H9 (cell line): ENCODE results near the gene SEL1L. TPM values are rescaled to one million over a fixed set of nuclear protein-coding genes. Genes with fewer than 3 reads are reported as not detected.

Experiments used
- DNase-seq: peaks from one replicate; pipeline ENCODE4 v3.0.0-alpha.2; 2017
- H2AFZ ChIP-seq: one replicate; pipeline ENCODE4 v1.6.1; 2013; ENCODE audit warnings: mild to moderate bottlenecking, low read length, control low read depth, moderate library complexity
- H2AK5ac ChIP-seq: 2 replicates; pipeline ENCODE4 v1.6.1; 2013; ENCODE audit warnings: low read length, control low read depth, mixed read lengths; ENCODE audit not compliant: insufficient read length
- H2BK120ac ChIP-seq: one replicate; pipeline ENCODE4 v1.6.1; 2013; ENCODE audit warnings: low read depth, mild to moderate bottlenecking, low read length, control low read depth, inconsistent platforms; ENCODE audit not compliant: poor library complexity, severe bottlenecking
- H2BK12ac ChIP-seq: 2 replicates; pipeline ENCODE4 v1.6.1; 2013; ENCODE audit warnings: low read length, control low read depth, mixed read lengths, low read depth; ENCODE audit not compliant: insufficient read length
- H2BK15ac ChIP-seq: 2 replicates; pipeline ENCODE4 v1.6.1; 2013; ENCODE audit warnings: low read depth, low read length, control low read depth
- H2BK20ac ChIP-seq: one replicate; pipeline ENCODE4 v1.6.1; 2013; ENCODE audit warnings: low read depth, mild to moderate bottlenecking, low read length, control low read depth, inconsistent platforms; ENCODE audit not compliant: poor library complexity, severe bottlenecking
- H2BK5ac ChIP-seq: 2 replicates; pipeline ENCODE4 v1.6.1; 2013; ENCODE audit warnings: low read length, control low read depth, mixed read lengths; ENCODE audit not compliant: insufficient read length
- H3K14ac ChIP-seq: 2 replicates; pipeline ENCODE4 v1.6.1; 2013; ENCODE audit warnings: low read length, control low read depth; ENCODE audit not compliant: insufficient read depth
- H3K18ac ChIP-seq: 2 replicates; pipeline ENCODE4 v1.6.1; 2013; ENCODE audit warnings: low read depth, mild to moderate bottlenecking, mixed read lengths, low read length, control low read depth; ENCODE audit not compliant: insufficient read length
- H3K23ac ChIP-seq: 2 replicates; pipeline ENCODE4 v1.6.1; 2013; ENCODE audit warnings: low read length, control low read depth, mixed read lengths, low read depth; ENCODE audit not compliant: insufficient read length
- H3K23me2 ChIP-seq: 2 replicates; pipeline ENCODE4 v1.6.1; 2013; ENCODE audit warnings: low read depth, mild to moderate bottlenecking, mixed read lengths, low read length, control low read depth; ENCODE audit not compliant: insufficient read length, poor library complexity, severe bottlenecking
- H3K27ac ChIP-seq: 2 replicates; pipeline ENCODE4 v1.5.1; 2013; ENCODE audit warnings: low read length, control low read depth, mixed read lengths, low read depth; ENCODE audit not compliant: insufficient read length
- H3K27me3 ChIP-seq: 2 replicates; pipeline ENCODE4 v1.6.1; 2013; ENCODE audit warnings: low read length, control low read depth, inconsistent platforms; ENCODE audit not compliant: insufficient read depth
- H3K4ac ChIP-seq: 2 replicates; pipeline ENCODE4 v1.6.1; 2013; ENCODE audit warnings: low read depth, mild to moderate bottlenecking, control low read depth, inconsistent platforms, low read length, moderate library complexity
- H3K4me1 ChIP-seq: 2 replicates; pipeline ENCODE4 v1.6.1; 2013; ENCODE audit warnings: low read length, control low read depth, inconsistent platforms; ENCODE audit not compliant: insufficient read depth
- H3K4me2 ChIP-seq: 2 replicates; pipeline ENCODE4 v1.6.1; 2013; ENCODE audit warnings: low read length, control low read depth, mixed read lengths; ENCODE audit not compliant: insufficient read length, insufficient read depth
- H3K56ac ChIP-seq: 2 replicates; pipeline ENCODE4 v1.6.1; 2013; ENCODE audit warnings: low read depth, mild to moderate bottlenecking, mixed read lengths, low read length, control low read depth; ENCODE audit not compliant: insufficient read length
- H3K79me1 ChIP-seq: 2 replicates; pipeline ENCODE4 v1.6.1; 2013; ENCODE audit warnings: low read depth, mild to moderate bottlenecking, moderate library complexity, low read length, control low read depth, inconsistent platforms; ENCODE audit not compliant: insufficient read depth, poor library complexity, severe bottlenecking
- H3K79me2 ChIP-seq: 2 replicates; pipeline ENCODE4 v1.6.1; 2013; ENCODE audit warnings: low read length, control low read depth, inconsistent platforms; ENCODE audit not compliant: insufficient read depth
- H3K9ac ChIP-seq: 2 replicates; pipeline ENCODE4 v1.6.1; 2013; ENCODE audit warnings: low read length, control low read depth, mixed read lengths; ENCODE audit not compliant: insufficient read length; ENCODE audit errors: extremely low read depth
- H3K9me3 ChIP-seq: one replicate; pipeline ENCODE4 v1.6.1; 2013; ENCODE audit warnings: low read depth, low read length, inconsistent platforms; ENCODE audit not compliant: control insufficient read depth
- H3T11ph ChIP-seq: one replicate; pipeline ENCODE4 v1.6.1; 2013; ENCODE audit warnings: mild to moderate bottlenecking, low read length, control low read depth, inconsistent platforms
- H4K20me1 ChIP-seq: one replicate; pipeline ENCODE4 v1.6.1; 2013; ENCODE audit not compliant: control insufficient read depth, insufficient read length, insufficient read depth
- H4K5ac ChIP-seq: 2 replicates; pipeline ENCODE4 v1.6.1; 2013; ENCODE audit warnings: low read depth, mild to moderate bottlenecking, mixed read lengths, low read length, control low read depth; ENCODE audit not compliant: insufficient read length
- H4K8ac ChIP-seq: replicated peaks from 2 replicates; pipeline ENCODE4 v1.6.1; 2013; ENCODE audit warnings: low read length, control low read depth, mixed read lengths, low read depth; ENCODE audit not compliant: insufficient read length
- H4K91ac ChIP-seq: 2 replicates; pipeline ENCODE4 v1.6.1; 2013; ENCODE audit warnings: low read depth, mild to moderate bottlenecking, moderate library complexity, mixed read lengths, low read length, control low read depth; ENCODE audit not compliant: insufficient read length
- H3K27ac Mint-ChIP-seq, 3 experiments: 2 replicates in 2 of 3; 3 replicates in 1 of 3; pipeline ENCODE4 v1.8.0; 2020 to 2021; ENCODE audit warnings: mixed read lengths in 3 of 3, mild to moderate bottlenecking in 1 of 3, moderate library complexity in 1 of 3
- H3K27me3 Mint-ChIP-seq: 2 replicates; pipeline ENCODE4 v1.8.0; 2021; ENCODE audit warnings: low read depth, mild to moderate bottlenecking, moderate library complexity, mixed read lengths
- H3K36me3 Mint-ChIP-seq, 3 experiments: 2 replicates in 2 of 3; 3 replicates in 1 of 3; pipeline ENCODE4 v1.8.0; 2020 to 2021; ENCODE audit warnings: low read depth in 3 of 3, mixed read lengths in 3 of 3; ENCODE audit not compliant: insufficient read depth in 1 of 3
- H3K4me1 Mint-ChIP-seq, 2 experiments: 2 replicates each; pipeline ENCODE4 v1.8.0; 2020; ENCODE audit warnings: mixed read lengths in 2 of 2
- H3K4me3 Mint-ChIP-seq, 2 experiments: 2 replicates in 1 of 2; 3 replicates in 1 of 2; pipeline ENCODE4 v1.8.0; 2020 to 2021; ENCODE audit warnings: mild to moderate bottlenecking in 2 of 2, mixed read lengths in 2 of 2, moderate library complexity in 1 of 2
- H3K9me3 Mint-ChIP-seq, 2 experiments: 2 replicates in 1 of 2; 3 replicates in 1 of 2; pipeline ENCODE4 v1.8.0; 2020; ENCODE audit warnings: mild to moderate bottlenecking in 2 of 2, mixed read lengths in 2 of 2, moderate library complexity in 1 of 2
- CTCF ChIP-seq: fragments of 200-600 bp; sonication (generic); conservative IDR thresholded peaks from 3 replicates; pipeline ENCODE4 v1.8.0; 2021; ENCODE audit warnings: antibody characterized with exemption, mild to moderate bottlenecking
- WGBS: extraction: QIAGEN DNeasy Blood & Tissue Kit; methylation state at CpG from one replicate; pipeline ENCODE4 v1.1.7; 2013; ENCODE audit warnings: missing lambda C conversion rate, low lambda C conversion rate, mixed read lengths; ENCODE audit not compliant: insufficient read length; ENCODE audit errors: extremely low coverage; 5-methylcytosine and 5-hydroxymethylcytosine counted together
- total RNA-seq: library from RNA; stranded (reverse); gene quantifications from 2 replicates; pipeline ENCODE4 v1.2.1, GENCODE V29; 2021

SEL1L gene
- total RNA-seq, 1 experiment from 2014 or later, result 27.5 TPM

- Histone ChIP-seq H3K23me2 (no peaks in the 10 kb centered on the region), H2BK20ac (no peak overlapping the region), H2BK5ac (no peak overlapping the region), H3K79me1 (no peaks in the 10 kb centered on the region), H3K9ac (no peak overlapping the region), H4K8ac (no peak overlapping the region), H2AK5ac (no peak overlapping the region), H2BK120ac (no peak overlapping the region), H3K14ac (no peak overlapping the region), H3K4ac (no peak overlapping the region), H2BK12ac (no peak overlapping the region), H2AFZ (no peak overlapping the region), H4K20me1 (no peaks in the 10 kb centered on the region), H3K4me1 (peaks cover 8% of the 10 kb centered on the region; the same call in 1 of the 2 replicates), H3K9me3 (no peaks in the 10 kb centered on the region), H3K79me2 (peaks cover 23% of the 10 kb centered on the region; the same call in 1 of the 2 replicates), H3K27ac (no peak overlapping the region), H3K23ac (no peak overlapping the region), H3K18ac (no peak overlapping the region), H3K4me2 (no peak overlapping the region), H3T11ph (no peak overlapping the region), H3K56ac (no peak overlapping the region), H4K91ac (no peak overlapping the region), H2BK15ac (no peak overlapping the region), H3K27me3 (no peaks in the 10 kb centered on the region), H4K5ac (no peak overlapping the region)
- Mint-ChIP-seq H3K9me3 (no peaks in the 10 kb centered on the region), H3K27ac (no peak overlapping the region), H3K27me3 (no peaks in the 10 kb centered on the region; the same call in 1 of the 2 replicates), H3K36me3 (peaks cover 7 to 24% (median 9%) of the 10 kb centered on the region in 3 experiments; a peak in 5 of 7 replicates), H3K4me3 (no peak overlapping the region), H3K4me1 (peaks cover 30 to 43% of the 10 kb centered on the region in 2 experiments)
- no CpG with 5 or more reads among the region's 1 CpG for WGBS
- no peak for DNase-seq
- no peak for TF ChIP-seq CTCF
Measured at GRCh38 chr14:81429028-81429427, 104.6 kb downstream of the SEL1L start.
